ENCODE results near the gene TCEA3.

- TF ChIP-seq CTCF (IDR thresholded peaks at IDR 0.05), result no peak
- no peak for TF ChIP-seq POLR2A (IDR thresholded peaks at IDR 0.05)
- no peak for TF ChIP-seq POLR2AphosphoS5 (IDR thresholded peaks at IDR 0.05)
Observed at GRCh38 chr1:23400324-23401114, 24.0 kb downstream of the TCEA3 start.

Data from gastroesophageal sphincter (tissue), 3 donors.